ENCODE measurements around the gene GNLY.
"Not testable (repeated sequence)": the region's sequence is repeated elsewhere in the genome, so short reads cannot be mapped to it uniquely, and the experiment has no call there.

Gene GNLY

DNA sequence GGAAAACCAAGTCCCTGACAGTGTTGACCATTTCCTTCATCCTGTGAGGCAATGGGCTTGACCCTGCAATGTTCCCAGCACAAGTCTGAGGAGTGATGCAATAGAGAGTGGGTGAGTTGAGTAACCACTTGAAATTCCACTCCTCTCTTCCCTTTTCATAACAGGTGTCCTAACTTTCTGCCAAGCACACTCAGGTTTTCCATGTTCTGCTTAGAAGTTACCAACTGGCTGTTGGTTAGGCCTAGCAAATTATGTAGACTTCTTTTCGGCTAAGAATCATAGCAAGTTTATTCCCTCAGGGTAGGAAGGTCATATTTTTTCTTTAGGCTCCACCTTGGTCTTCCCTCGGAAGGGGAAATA is 11.5 kb downstream of the GNLY start:
- peak overlapping the region in 12 of 21 experiments; percentile 1 to 80 (median 57) for H3K27ac ChIP-seq
- H3K4me3 ChIP-seq = no peak overlapping the region

DNA sequence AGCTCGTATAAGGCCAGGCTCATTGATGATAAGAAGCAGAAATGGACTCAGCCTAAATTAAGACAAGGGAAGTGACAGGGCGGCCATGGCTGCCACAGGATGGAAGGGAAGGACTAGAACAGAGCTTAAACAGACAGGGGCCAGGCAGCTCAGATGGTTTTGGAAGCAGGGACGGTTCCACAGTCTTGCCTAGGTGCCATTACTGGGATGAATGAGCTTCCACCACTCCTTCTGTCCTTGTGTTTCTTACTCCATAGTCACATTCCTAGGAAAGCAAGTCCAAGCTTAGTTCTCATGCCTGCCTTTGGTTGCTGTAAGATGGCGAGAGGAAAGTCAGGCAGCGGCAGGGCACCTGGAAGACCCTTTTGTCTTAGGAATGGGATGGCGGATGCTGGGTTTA is 11.9 kb downstream of the GNLY start:
- Histone ChIP-seq H3K4me3 (no peak overlapping the region), H3K27ac (peak overlapping the region in 13 of 21 experiments; percentile 1 to 80 (median 56))

DNA sequence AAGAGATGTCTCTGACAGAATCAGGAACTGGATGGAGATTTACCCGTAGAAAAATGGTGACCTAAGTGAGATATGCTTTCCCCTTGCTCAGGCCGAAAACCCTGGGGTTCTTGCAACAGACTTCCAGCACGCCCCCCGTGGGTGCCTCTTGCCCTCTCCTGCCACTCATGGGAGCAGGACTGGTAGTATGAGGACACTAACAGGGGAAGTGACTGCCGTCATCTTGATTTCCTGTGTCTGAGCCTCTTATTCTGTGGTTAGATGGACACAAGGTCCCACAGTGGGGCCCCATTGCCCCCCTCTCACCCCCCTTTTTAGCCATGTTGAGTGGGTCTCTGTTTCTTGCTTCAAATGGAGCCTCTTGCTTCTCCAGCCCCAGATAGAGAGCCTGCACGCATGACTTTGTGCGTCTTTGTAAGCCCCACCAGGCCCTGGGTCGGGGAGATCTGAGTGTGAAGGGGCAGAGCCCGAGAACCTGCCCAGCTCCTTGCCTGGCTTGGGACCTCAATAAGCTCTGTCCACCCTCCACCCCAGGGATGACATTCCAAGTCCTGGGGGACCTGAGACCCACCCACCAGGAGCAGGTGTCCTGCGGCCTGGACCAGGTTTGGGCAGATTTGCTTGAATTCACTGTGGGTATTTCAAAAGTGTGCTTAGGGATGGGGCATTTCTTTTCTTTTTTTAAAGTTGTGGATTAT is 12.6 kb downstream of the GNLY start:
- Histone ChIP-seq H3K4me3 (no peak overlapping the region), H3K27ac (peak overlapping the region in 11 of 21 experiments; percentile 25 to 80 (median 56))

DNA sequence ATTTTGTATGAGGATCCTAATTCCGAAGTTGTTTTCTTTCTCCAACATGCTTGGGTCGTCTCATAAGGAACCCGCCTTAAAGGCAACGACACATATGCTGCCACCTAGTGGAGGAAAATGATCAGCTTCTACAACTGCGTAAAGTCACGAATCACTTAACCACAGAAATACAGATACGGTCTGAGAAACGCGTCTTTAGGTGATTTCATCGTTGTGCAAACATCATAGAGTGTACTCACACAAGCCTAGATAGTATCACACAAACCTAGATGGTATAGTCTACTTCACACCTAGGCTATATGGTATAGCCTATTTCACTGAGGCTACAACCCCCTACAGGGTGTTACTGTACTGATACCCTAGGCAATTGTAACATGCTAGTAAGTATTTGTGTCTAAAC is 13.1 kb downstream of the GNLY start:
- H3K27ac ChIP-seq = peak overlapping the region in 6 of 21 experiments; percentile 25 to 80 (median 63)
- H3K4me3 ChIP-seq = no peak overlapping the region

DNA sequence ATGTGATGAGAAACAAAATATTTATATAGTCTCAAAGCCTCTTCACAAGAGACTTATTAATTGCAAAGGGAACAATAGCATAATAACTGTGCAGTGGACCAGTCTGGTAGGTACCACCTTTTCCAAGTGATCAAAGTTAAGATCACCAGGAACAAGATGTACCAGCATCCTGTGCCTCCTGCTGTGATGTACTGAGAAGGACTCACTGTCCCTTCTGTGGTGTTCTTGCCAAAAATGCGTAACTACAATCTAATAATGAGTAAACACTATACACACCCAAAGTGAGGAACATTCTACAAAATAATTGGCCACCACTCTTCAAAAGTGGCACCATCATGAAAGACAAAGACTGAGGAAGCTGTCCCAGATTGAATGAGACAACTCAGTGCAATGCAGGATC is 14.5 kb downstream of the GNLY start:
- Histone ChIP-seq H3K27ac (peak overlapping the region in 2 of 21 experiments; percentile 52 to 71), H3K4me3 (no peak overlapping the region)

DNA sequence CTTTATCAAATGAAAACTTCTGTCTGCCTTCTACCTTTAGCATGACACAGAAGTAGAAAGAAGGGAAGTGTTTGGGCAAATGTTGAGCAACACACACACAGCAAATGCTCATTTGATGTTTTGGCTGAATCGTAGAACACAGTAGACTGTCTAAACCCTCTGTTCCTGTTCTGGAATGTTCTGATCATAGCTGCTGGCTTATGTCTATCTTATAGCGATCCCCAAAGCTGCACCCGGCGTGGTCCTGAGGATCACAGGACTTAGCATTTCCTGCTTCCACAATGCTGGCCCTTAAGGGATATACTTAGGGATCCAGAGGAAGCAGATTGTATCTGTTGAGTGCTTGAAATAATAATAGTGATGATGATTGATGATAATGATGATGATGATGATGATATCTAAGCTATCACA is 15.2 kb downstream of the GNLY start:
- Histone ChIP-seq H3K27ac (peak overlapping the region in 7 of 21 experiments; percentile 5 to 86 (median 62)), H3K4me3 (no peak overlapping the region)

DNA sequence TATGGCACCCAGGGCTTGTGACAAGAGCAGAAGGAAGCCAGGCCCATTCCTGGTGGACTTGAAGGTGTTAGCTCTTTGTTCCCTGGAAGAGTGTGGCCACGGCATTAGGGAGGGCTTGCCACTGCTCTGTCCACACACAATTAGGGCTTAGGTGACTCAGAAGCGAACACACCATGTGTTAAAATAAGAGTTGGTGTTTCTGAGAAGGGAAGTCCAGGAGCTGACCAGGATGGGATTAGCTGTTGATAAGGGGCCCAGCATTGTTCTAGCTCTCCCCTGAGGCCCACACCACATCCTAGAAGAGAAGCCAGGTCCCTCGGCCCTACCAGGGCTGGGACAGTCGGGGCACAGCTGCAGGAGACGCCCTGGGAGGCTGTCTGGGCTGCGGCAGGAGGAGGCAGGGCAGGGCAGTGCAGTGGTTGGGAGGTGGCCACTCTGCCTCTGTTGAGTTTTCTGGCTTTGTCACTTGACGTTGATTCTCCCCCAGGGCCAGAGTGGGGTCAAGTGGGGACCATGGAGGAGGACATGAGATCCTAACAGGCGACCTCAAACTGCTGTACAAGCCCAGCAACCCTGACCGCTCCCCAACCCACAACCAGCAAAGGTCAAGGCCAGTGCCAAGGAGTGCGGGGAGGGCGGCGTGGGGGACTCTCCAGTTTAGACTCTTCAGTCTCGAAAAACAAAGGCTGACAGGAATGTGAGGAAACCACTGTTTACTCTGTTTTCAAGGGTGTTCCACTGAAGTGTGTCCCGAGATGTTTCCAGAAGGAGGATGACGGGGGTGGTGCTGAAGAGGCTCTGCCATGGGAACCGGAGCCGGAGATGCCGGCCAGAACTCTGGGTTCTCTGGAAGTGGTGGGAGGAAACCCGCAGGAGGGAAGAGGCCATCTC is 16.8 kb downstream of the GNLY start:
- peak overlapping the region in 11 of 21 experiments; percentile 4 to 86 (median 62) for H3K27ac ChIP-seq
- H3K4me3 ChIP-seq = no peak overlapping the region

DNA sequence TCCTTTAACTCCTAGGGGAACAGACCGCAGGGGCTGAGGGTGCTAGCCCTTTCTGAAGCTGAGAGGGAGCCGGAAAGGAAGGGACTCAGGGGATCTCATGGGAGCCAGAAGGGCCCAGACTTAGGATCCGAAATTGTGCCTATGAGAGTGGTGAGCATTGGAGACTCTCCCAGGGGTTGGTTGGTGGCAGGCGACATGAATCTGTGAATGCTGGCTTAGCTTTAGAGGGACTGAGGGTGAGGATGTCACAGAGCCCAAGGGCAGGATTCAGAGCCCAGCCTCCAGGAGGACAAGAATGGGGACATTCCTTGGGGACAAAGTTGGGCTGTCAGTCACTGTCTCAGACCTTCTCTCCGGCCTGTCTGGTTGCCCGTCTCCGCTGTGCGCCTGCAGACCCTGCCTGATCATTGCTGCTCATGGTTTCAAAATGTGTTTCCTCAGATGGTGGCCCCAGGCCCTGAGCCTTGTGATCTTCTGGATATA is 17.5 kb downstream of the GNLY start:
- no peak overlapping the region for H3K4me3 ChIP-seq

DNA sequence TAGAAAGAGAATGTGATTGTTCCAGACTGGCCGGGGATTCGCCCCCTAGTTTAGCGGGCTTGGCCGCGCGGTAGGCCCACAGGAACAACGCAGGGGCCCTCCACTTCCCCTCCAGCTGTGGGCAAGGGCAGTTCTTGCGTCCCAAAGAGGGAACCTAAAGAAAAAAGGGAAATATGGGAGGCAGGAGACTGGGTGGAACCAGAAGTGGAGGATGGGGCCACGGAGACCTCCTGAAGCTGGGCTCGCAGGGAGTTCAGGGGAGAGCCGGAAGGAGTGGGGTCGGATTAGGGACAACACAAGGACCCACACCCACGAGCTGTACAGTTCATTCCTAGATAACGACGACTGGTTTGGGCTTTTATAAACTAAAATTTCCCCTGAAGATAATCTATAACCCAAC is 18.2 kb downstream of the GNLY start:
- Histone ChIP-seq H3K4me3 (no peak overlapping the region), H3K27ac (peak overlapping the region in 11 of 21 experiments; percentile 5 to 86 (median 42))

More for the DNA sequence above, 17.5 kb downstream of the GNLY start:
- peak overlapping the region in 13 of 21 experiments; percentile 4 to 86 (median 62) for H3K27ac ChIP-seq

DNA sequence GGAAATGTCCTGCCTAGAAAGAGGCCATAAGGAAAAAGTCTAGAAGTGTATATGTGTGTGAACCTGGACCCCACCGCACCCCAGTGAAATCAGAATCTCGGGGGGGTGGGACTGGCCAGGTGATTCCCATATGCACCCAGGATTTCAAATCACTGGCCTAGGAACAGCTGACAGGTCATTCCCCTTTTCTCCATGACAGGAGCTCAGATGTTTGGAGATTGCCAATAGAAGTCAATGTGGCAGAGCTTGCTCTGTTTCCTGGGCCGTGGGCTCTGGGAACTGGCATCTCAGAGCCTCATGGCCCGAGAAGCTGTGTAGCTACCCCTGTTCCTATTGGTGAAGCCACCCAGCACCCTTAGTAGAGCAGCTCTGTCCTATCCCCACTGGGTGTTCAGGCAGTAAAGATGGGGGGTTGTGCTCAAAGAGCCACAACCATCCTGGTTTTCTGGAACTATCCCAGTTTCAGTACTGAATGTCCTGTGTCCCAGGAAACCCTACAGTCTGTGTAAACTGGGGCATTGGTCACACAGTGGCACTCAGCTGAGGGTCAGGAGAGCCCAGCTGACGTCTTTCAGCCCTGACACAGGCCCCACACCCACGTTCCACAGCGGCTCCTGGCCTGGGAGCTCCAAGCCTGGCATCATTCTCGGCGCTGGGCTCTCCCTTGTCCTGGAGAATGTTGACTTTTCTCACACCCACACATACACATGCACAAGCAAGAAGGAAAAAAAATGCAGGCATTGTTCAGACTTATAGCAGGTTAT is 18.9 kb downstream of the GNLY start:
- Histone ChIP-seq H3K4me3 (no peak overlapping the region), H3K27ac (peak overlapping the region in 10 of 21 experiments; percentile 1 to 86 (median 42))

DNA sequence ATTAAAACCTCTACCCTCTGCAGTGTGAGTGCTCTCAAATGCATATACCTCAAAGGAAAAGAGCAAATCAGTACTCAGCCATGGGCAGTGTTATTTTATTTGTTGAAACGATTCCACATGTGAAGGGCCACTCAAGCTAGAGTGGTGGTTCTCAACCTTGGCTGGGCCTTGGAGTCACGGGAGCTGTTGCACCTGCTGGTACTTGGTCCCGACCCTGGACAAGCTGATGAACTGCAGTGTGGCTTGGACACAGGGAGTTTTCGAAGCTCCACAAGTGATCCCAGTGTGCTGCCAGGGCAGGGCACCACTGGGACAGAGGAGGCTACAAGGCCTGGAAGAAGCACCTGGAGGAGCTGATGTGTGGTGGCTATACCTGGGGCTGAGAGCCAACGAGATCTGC is 19.7 kb downstream of the GNLY start:
- no peak overlapping the region for H3K4me3 ChIP-seq

DNA sequence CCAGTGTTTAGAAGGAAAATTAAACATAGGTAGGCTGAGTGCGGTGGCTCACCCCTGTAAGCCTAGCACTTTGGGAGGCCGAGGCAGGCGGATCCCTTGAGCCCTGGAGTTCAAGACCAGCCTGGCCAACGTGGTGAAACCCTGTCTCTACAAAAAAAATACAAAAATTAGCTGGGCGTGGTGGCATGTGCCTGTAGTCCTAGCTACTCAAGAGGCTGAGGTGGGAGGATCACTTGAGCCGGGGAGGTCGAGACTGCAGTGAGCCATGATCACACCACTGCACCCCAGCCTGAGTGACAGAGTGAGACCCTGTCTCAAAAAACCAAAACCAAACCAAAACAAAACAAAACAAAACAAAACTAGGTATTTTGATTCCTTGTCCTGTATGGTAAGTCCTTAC is 20.3 kb downstream of the GNLY start:
- H3K27ac ChIP-seq, H3K4me3 ChIP-seq: not testable (repeated sequence)

More for the DNA sequence above, 19.7 kb downstream of the GNLY start:
- peak overlapping the region in 1 of 21 experiments; percentile 50 for H3K27ac ChIP-seq

DNA sequence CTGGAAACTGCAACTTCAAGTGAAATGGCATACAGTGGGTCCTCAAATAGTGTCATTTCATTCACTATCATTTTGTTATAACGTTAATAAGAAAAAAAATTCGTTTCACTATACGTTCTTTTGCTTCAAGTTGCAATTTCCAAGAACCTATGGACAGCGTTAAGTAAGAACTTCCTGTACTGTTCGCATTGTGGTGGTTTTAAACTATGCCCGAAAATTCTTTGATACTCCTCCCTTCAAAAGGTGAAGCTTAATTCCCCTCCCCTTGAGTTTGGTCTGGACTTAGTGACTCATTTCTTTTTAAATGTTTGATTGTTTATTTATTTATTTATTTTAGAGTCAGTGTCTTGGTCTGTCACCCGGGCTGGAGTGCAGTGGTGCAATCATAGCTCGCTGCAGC is 20.7 kb downstream of the GNLY start:
- no peak overlapping the region for H3K27ac ChIP-seq

DNA sequence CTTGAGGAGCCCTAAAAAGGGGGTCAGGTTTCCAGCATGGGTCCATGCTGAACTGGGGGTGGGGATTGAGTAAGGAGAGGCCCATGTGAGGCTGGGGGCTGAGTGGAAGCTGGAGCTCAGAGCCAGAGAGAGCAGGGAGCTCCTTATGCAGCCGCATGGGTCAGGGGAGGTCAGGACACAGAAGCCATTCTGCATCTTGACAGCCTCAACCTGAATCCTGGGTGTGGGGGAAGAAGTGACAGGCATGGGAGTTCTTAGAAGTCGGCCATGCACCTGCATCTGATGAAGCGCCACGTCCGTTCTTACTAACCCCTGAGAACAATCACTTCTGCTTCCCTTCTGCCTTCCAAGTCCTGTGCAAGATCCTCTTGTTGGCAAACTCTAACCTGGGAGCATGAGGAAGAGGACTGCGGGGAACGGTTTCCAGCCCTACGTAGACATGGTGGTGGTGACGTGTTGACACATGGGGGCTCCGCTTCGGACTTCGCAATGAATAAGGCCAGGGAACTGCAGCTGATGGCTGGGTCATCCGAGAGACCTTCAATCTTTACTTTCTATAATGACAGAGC is 22.3 kb downstream of the GNLY start:
- H3K4me3 ChIP-seq = no peak overlapping the region
- H3K27ac ChIP-seq = no peak overlapping the region

More for the DNA sequence above, 20.7 kb downstream of the GNLY start:
- no peak overlapping the region for H3K4me3 ChIP-seq

DNA sequence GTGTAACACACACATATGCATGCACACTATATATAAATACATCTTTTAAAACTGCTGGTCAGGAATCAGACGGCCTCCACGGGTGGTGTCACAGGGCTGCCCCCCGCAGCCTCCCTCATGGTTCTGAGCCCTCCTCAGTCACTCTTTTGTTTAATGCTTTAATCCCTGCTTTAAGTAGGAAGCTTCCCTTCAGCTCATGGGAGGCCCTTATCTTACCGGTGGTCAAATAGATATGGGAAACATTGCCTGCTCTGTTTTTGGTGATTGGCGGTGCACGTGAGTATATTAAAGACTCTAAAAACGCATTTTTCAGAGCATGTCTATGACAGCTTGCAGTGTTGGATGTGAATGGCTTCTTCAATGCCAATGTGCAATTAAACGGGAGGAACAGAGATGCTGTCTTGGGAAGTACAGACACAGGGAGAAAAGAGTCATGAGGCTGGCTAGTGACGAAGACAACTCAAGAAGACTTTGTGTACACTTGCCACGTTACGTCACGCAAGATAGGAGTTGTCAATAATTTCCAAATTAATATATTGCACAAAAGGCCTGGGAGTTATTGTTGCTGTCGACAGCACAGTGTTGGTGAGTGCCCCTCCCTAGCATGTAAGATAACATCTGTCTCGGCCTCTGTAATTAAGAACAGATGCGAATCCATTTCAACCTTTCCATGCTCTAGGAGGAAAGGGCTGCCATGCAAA is 23.3 kb downstream of the GNLY start:
- H3K27ac ChIP-seq = no peak overlapping the region

DNA sequence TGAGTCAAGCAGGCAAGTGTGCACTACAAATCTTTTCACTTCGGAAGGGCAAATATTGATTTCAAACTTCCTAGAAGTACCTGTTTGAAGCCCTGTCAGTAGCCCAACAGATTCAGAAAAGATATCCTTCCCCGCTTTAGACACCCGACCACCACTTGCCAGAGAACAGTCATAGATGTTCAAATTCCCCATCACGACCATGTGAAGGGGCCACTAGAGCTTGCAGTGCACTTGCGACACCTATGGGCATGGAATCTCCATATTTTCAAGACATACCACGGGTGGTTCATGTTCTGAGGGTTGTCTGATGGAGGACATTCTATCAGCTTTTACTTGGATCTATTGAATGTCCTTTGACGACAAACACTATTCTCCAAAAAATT is 23.8 kb downstream of the GNLY start:
- Histone ChIP-seq H3K27ac (no peak overlapping the region), H3K4me3 (no peak overlapping the region)

More for the DNA sequence above, 23.3 kb downstream of the GNLY start:
- H3K4me3 ChIP-seq = no peak overlapping the region

DNA sequence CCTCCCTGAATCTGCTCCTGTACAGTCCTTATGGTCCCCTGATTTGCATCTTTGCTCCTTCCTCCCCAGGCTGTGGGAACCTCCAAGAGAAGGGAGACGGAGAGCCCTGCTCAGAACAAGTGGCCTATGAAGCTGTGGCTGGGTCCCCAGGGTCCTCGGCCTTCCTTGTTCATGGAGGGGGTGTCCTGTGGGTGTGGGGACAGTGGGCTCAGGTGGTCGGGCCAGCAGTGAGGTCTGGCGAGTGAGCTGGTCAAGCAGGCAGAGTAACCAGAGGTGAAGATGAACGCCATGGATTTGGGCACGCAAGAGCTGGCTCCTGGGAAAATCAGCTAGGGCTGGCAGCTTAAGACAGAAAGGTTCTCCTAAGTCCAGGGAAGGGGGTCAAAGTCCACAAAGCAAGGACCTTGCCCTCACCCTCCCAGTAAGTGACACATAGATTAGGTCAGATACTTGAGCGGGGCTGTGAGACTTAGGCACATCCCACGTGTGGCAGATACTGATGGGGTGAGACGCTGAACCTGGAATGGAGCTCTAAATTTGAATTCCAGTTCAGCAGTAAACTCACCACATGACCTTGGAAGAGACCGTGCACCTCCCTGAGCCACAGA is 24.8 kb downstream of the GNLY start:
- Histone ChIP-seq H3K27ac (no peak overlapping the region), H3K4me3 (no peak overlapping the region)

DNA sequence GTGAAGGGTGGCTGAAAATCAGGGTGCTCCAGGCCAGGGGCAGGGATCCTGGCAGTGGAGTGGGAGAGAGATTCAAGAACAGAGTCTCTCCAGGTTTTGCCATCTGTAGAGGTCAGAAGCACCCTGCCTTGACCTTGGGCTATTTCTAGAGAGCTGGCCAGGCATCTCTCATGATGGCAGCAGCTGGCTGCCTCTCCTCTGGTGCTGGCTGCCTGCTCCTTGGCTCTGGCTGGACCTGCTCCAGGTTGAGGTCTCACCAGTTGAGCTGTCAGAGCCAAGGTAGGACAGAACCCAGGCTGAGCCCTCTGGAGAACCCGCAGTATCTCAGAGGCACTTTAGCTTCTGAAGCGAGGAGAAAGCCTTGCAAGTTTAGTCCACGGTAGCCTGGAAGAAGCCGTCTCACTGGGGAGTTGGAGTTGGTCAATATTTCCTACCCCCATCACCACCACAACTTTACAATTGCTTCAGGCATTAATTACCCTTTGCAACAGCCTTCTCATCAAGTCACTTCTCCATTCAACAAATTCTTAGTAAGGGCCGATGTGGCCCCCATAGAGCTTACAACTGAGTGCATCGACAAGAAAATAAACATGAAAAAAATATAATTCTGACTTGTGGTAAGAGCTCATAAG is 25.6 kb downstream of the GNLY start:
- H3K27ac ChIP-seq = no peak overlapping the region
- H3K4me3 ChIP-seq = no peak overlapping the region

Data from skin epidermis (tissue), 12 donors.